Common myeloid progenitor, CD34-positive (primary cell): ENCODE measurements around the gene GPR39.
A peak's percentile ranks its signal among the peaks of the same experiment; 100 is the strongest.

Source experiments
- CTCF ChIA-PET: fragments of 350-600 bp; sonication (Branson Sonifier 250); formaldehyde crosslinking; loops from one replicate; lab custom pipeline; 2021; ENCODE audit warnings: antibody characterized with exemption; lab: Charles Lee
- POLR2A ChIA-PET: fragments of 350-600 bp; sonication (Branson Sonifier 250); formaldehyde crosslinking; loops from one replicate; lab custom pipeline; 2021; ENCODE audit warnings: antibody characterized with exemption; lab: Charles Lee
- DNase-seq, 3 donors: peaks; one replicate each; pipeline versions ENCODE4 v3.0.0 to v3.0.0-alpha.2; 2013
- H3K27ac ChIP-seq, 2 experiments: 1 replicate in 1 of 2; 2 replicates in 1 of 2; pipeline ENCODE4 v1.7.0; 2013; ENCODE audit warnings: inconsistent platforms in 2 of 2, low read length in 2 of 2, mild to moderate bottlenecking in 2 of 2, low read depth in 1 of 2, moderate library complexity in 1 of 2; ENCODE audit not compliant: severe bottlenecking in 2 of 2, insufficient read depth in 1 of 2, poor library complexity in 1 of 2
- H3K27me3 ChIP-seq, 5 experiments: replicated peaks in 2 of 5; 1 replicate in 3 of 5; 2 replicates in 2 of 5; pipeline versions ENCODE4 v1.6.1 to v1.7.0; 2013; ENCODE audit warnings: low read length in 4 of 5, mild to moderate bottlenecking in 2 of 5, moderate library complexity in 2 of 5, inconsistent platforms in 1 of 5; ENCODE audit not compliant: insufficient read depth in 5 of 5, control insufficient read depth in 4 of 5
- H3K36me3 ChIP-seq, 4 experiments: 1 replicate in 2 of 4; 2 replicates in 2 of 4; pipeline versions ENCODE4 v1.6.1 to v1.7.0; 2013; ENCODE audit warnings: low read length in 3 of 4, control low read depth in 1 of 4, mild to moderate bottlenecking in 1 of 4; ENCODE audit not compliant: control insufficient read depth in 4 of 4, insufficient read depth in 4 of 4
- H3K4me1 ChIP-seq, 4 experiments: 1 replicate in 3 of 4; 2 replicates in 1 of 4; pipeline versions ENCODE4 v1.6.1 to v1.7.1; 2013; ENCODE audit warnings: low read length in 3 of 4, mild to moderate bottlenecking in 3 of 4, control low read depth in 1 of 4, inconsistent platforms in 1 of 4, moderate library complexity in 1 of 4; ENCODE audit not compliant: control insufficient read depth in 4 of 4, insufficient read depth in 4 of 4; ENCODE audit errors: control extremely low read depth in 1 of 4
- H3K4me3 ChIP-seq, 7 experiments: 1 replicate in 4 of 7; 2 replicates in 3 of 7; pipeline versions ENCODE4 v1.5.1 to v1.7.0; 2013; ENCODE audit warnings: mild to moderate bottlenecking in 7 of 7, low read length in 6 of 7, moderate library complexity in 6 of 7, inconsistent platforms in 2 of 7, low read depth in 2 of 7, control low read depth in 1 of 7; ENCODE audit not compliant: insufficient read depth in 4 of 7, control insufficient read depth in 1 of 7; ENCODE audit errors: extremely low read depth in 1 of 7
- H3K9me3 ChIP-seq, 5 experiments: 1 replicate in 4 of 5; 2 replicates in 1 of 5; pipeline versions ENCODE4 v1.6.1 to v1.7.1; 2013; ENCODE audit warnings: low read length in 4 of 5, mild to moderate bottlenecking in 2 of 5, inconsistent platforms in 1 of 5, low read depth in 1 of 5, moderate library complexity in 1 of 5; ENCODE audit not compliant: control insufficient read depth in 4 of 5, insufficient read depth in 2 of 5; ENCODE audit errors: control extremely low read depth in 1 of 5
- WGBS: methylation state at CpG from one replicate; pipeline ENCODE4 v1.1.5; 2013; ENCODE audit not compliant: insufficient coverage; 5-methylcytosine and 5-hydroxymethylcytosine counted together

Gene GPR39

DNA sequence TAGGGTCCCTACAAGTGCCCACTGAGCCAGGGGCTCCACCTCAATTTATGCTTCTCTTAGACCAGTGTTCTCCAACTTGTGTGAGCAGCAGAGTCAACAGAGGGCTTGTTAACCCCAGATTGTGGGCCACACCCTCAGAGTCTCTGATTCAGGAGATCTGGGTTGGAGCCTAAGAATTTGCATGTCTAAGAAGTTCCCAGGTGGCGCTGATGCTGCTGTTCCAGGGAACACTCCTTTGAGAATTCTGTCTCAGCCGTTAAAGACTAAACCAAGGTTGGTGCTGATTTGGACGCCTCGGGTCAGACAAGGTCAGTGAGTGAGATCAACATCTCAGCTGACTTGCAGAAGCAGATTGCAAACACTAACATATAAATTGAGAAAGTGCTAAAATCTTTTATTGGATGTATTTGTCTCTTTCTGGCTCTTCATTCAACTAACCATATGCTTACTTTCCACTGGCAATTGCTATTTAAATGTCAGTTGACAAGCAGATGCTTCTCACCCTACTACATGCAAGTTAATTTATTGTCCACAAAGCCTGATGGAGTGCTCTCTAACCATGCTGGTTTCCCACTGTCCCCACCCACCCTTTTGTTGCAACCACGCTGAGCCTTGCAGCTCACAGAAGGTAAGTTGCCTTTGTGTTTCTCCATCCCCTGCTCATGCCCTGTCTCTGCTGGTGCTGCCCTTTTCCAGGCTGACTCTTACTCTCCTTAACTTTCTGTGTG is 221.9 kb downstream of the GPR39 start:
- no peak overlapping the region for H3K4me3 ChIP-seq
- H3K9me3 ChIP-seq = no peaks in the 10 kb centered on the region
- 100% methylated on average over 2 of the region's 5 CpGs for WGBS
- ChIA-PET CTCF (interaction anchor here (1.0 kb wide), 1 partner anchor 10 kb away, joined by 3 read pairs; no protein-coding TSS in a partner anchor), POLR2A (no interaction called here)
- H3K36me3 ChIP-seq = no peaks in the 10 kb centered on the region
- peaks cover 0 to 2% (median under 1%) of the 10 kb centered on the region in 4 experiments for H3K4me1 ChIP-seq
- no peak overlapping the region for H3K27ac ChIP-seq
- DNase-seq = no peak
- H3K27me3 ChIP-seq = peaks cover 0 to 3% (median 0%) of the 10 kb centered on the region in 5 experiments

DNA sequence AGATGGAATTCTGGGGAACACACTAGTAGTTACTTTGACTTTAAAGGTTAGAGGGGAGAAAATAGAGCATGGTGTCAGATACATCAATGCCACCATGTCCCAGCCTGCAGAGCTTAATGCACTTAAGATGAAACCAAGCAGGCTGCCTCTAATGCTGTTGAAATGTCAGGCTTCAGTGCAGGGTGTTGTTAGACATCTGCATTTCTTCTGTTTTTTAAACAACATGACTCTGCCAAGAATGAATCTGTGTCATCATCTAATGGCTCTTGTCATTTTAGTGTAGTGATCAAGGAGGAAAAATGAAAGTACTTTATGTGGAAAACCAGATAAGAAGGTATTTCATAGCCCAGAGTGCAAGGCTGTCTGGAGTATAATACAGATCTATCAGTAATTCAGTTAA is 223.5 kb downstream of the GPR39 start:
- POLR2A ChIA-PET = no interaction called here
- CTCF ChIA-PET = no interaction called here
- peaks cover 0 to 3% (median 0%) of the 10 kb centered on the region in 5 experiments for H3K27me3 ChIP-seq
- H3K9me3 ChIP-seq = no peaks in the 10 kb centered on the region
- peaks cover 0 to 11% (median 5%) of the 10 kb centered on the region in 4 experiments for H3K4me1 ChIP-seq
- H3K36me3 ChIP-seq = no peaks in the 10 kb centered on the region
- H3K27ac ChIP-seq = no peak overlapping the region
- no peak overlapping the region for H3K4me3 ChIP-seq
- no peak for DNase-seq

DNA sequence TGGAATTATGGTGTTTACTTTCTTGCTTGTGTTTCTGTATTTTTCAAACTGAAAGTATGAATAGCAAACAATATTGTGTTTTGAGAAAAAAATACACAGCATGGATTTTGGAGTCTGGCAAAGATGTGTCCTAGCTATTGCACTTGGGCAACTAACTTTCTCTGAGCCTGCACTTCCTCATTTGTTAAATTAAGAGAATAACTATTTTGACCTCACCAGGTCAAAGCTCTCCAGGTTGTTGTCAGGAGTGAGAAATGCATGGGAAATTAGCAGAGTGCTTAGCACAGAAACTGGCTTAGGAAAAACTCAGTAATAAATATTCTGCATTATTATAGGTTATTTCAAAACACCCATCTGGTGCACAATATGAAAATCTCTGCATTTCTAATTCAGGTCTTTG is 225.2 kb downstream of the GPR39 start:
- POLR2A ChIA-PET = no interaction called here
- H3K27ac ChIP-seq = no peak overlapping the region
- CTCF ChIA-PET = no interaction called here
- H3K36me3 ChIP-seq = no peaks in the 10 kb centered on the region
- H3K27me3 ChIP-seq = peaks cover 0 to 3% (median 0%) of the 10 kb centered on the region in 5 experiments
- H3K9me3 ChIP-seq = no peaks in the 10 kb centered on the region
- no peak overlapping the region for H3K4me3 ChIP-seq
- no peak for DNase-seq
- H3K4me1 ChIP-seq = peaks cover 0 to 20% (median 11%) of the 10 kb centered on the region in 4 experiments

DNA sequence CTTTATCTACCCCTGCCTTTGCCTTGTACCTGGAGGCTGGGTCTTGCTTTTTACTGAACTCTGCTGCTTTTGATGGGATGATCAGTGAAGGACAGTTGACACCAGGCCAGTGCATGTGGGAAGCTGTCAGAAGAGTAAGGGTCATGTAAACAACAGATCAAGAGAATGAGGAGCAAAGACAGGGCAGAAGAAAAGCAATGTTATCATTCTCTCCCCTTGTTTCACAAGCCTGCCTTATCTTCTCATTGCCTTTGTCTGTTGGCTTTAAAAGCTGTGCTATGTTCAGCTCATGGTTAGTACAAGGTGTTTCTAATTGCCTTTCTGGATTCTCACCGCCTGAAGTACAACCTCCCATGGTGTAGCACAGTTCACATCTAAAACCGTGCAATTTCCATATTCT is 225.8 kb downstream of the GPR39 start:
- no peak for DNase-seq
- no peak overlapping the region for H3K27ac ChIP-seq
- H3K4me1 ChIP-seq = peaks cover 0 to 20% (median 11%) of the 10 kb centered on the region in 4 experiments
- H3K4me3 ChIP-seq = no peak overlapping the region
- CTCF ChIA-PET = no interaction called here
- H3K9me3 ChIP-seq = no peaks in the 10 kb centered on the region
- H3K36me3 ChIP-seq = no peaks in the 10 kb centered on the region
- POLR2A ChIA-PET = no interaction called here
- WGBS = 86% methylated on average over 1 of the region's 2 CpGs
- H3K27me3 ChIP-seq = peaks cover 0 to 3% (median 0%) of the 10 kb centered on the region in 5 experiments

DNA sequence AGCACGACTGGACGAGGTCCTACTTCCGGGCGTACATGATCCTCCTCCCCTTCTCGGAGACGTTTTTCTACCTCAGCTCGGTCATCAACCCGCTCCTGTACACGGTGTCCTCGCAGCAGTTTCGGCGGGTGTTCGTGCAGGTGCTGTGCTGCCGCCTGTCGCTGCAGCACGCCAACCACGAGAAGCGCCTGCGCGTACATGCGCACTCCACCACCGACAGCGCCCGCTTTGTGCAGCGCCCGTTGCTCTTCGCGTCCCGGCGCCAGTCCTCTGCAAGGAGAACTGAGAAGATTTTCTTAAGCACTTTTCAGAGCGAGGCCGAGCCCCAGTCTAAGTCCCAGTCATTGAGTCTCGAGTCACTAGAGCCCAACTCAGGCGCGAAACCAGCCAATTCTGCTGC is 228.6 kb downstream of the GPR39 start:
- no peak for DNase-seq
- H3K27me3 ChIP-seq = peaks cover 0 to 2% (median 2%) of the 10 kb centered on the region in 5 experiments
- H3K9me3 ChIP-seq = no peaks in the 10 kb centered on the region
- H3K4me3 ChIP-seq = peak overlapping the region in 1 of 7 experiments; percentile 7
- ChIA-PET CTCF (no interaction called here), POLR2A (no interaction called here)
- no peaks in the 10 kb centered on the region for H3K36me3 ChIP-seq
- no peak overlapping the region for H3K27ac ChIP-seq
- WGBS = 93% methylated on average over 35 of the region's 35 CpGs
- peaks cover 0 to 20% (median 11%) of the 10 kb centered on the region in 4 experiments for H3K4me1 ChIP-seq

DNA sequence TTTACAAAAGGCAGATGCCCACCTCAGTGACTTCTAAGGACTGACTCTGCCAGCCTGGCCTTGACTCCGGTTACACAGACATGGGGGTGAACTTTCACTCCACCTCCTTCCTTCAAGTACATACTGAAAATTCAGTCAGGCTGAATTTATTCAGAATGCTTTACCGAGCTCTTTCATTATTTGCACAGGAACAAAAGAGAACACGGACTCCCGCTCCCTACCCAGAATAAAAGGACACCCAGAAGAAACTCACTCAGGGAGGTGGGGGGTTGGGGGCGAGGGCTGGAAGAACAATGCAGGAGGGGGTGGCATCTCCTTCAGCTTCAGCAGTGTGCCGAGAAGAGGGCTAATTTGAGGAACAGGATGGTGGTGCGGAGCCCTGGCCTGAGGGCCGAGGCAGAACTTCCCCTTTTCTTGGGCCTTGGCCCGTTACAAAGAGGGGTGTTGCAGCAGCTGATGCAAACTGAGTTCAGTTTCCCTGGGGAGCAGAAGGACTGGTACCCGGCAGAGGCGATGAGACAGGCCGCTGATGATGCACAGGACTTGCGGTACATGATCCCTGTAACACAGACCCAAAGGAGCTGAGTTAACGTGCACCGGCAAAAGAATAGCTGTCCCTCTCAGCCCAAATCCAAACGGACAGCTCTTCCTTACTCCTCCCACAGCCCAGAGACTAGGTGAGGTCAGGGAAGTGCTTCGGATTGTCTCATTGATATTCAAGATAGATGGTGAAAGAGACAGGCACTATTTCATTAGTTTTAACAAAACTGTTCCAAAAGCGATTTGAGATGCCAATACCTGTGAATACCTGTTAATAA is 229.3 kb downstream of the GPR39 start:
- no peaks in the 10 kb centered on the region for H3K9me3 ChIP-seq
- peaks cover 0 to 20% (median 11%) of the 10 kb centered on the region in 4 experiments for H3K4me1 ChIP-seq
- peaks cover 0 to 4% (median 2%) of the 10 kb centered on the region in 5 experiments for H3K27me3 ChIP-seq
- WGBS = 40% methylated on average over 15 of the region's 18 CpGs
- H3K36me3 ChIP-seq = no peaks in the 10 kb centered on the region
- H3K27ac ChIP-seq = no peak overlapping the region
- DNase-seq = peak in 2 of 3 donors; percentile 44
- ChIA-PET POLR2A (no interaction called here), CTCF (no interaction called here)
- H3K4me3 ChIP-seq = no peak overlapping the region

DNA sequence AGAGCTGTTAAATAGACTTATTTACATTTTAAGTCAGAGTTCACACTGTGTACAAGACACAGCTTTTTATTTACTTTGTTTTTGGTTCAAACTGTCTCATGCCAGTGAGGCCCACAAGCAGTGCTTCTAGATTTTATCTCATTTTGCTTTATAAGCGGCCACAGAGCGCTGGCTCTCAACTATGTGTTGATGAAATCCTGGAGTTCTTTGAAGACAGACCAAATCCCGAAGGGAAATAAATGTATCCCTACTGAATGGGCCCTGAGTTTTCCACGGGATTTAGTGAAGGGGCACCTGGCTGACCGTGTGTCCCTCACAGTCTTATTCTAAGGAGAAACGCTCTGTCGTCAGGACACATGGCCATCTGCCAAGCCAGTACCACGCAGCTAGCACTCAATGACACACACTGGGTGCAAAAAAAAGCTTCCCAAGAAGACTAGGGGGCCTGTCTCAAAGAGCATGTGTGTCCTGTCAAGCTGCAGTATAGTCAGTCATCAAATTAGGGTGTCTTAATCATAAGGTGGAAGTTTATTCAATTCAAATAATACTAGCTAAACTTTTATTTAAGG is 230.0 kb downstream of the GPR39 start:
- POLR2A ChIA-PET = no interaction called here
- Histone ChIP-seq H3K4me3 (no peak overlapping the region), H3K27ac (no peak overlapping the region), H3K9me3 (no peaks in the 10 kb centered on the region), H3K27me3 (peaks cover 0 to 4% (median 2%) of the 10 kb centered on the region in 5 experiments), H3K4me1 (peaks cover 0 to 20% (median 11%) of the 10 kb centered on the region in 4 experiments), H3K36me3 (no peaks in the 10 kb centered on the region)
- CTCF ChIA-PET = no interaction called here
- no peak for DNase-seq
- WGBS = 86% methylated on average over 8 of the region's 8 CpGs
